ENCODE data around the gene TLR8.
"Not testable (repeated sequence)": the region's sequence is repeated elsewhere in the genome, so short reads cannot be mapped to it uniquely, and the experiment has no call there.

The TLR8 gene

DNA sequence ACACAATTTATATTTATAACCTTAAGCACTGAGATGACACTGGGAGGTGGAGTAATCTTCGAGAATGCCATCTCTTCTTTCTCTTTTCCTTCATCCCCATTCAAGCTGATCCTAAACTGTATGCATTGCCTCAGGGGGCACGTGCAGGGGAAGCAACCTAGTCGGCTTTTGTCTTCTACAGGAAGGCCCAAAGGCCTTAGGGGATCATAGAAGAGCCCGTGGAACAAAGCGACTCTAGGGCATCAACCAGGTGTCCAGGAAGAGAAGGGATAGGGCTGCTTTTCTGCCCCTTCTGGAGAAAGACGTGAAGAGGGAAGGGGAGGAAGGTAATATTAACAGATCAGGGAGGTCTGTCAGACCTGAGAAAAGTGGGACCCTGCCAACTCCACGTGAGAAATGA, 6.9 kb upstream of the TLR8 start:
- DNase-seq = no peak

- no peak for DNase-seq
These were observed 4.9 kb upstream of the TLR8 start for GRCh38 chrX:12901486-12901885.

DNA sequence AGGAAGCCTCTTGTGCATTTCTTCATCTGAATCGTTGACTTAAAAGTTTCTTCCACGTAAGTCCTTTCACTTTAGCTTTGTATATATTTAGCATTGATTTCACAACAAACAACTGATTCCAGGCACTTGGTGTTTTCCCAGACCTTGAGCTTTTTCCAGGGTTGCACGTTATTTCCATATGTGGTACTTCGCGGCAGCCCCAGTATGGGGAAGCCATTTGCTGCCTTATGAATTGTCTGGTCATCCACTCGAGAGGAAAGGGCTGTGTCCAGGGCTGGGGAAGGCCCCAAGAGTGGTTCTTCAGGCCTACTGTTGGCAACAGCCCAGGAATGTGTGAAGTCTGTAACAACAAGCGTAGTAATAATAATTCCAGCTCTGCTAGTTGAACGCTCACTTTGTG, 2.8 kb upstream of the TLR8 start:
- DNase-seq = no peak

DNA sequence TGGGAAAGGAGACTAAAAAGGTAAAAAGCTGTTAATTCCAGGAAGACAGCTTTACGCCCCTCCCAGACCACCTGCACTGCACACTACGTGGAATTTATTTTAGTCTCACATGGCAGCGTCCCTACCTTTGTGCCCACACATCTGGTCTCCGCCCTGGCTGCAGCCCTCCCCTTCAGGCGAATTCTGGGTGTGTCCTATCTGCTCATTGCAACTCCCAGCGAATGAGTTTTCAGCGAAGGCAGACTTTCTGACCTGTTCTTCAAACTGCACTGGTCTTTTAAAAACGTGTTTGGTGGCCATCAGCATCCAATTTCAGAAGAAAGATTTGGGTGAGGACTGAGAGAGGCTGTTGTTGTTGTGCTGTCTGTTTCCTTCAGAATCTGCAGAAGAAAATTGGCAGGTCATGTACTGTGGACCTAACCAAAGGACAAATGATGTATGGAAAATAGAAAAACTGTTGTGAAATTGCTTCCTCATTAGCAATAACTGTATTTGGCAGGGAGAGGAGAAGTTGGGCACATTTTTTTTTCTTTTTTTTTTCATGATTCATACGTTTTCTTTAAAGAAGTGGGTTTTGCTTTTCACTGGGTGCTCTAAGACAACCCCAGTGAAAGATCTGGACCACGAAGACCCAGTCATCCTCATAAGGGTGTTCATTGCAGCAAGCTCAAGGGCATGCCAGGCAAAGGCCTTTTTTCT, 4.2 kb downstream of the TLR8 start:
- DNase-seq = no peak

- DNase-seq = no peak
These were observed 4.7 kb downstream of the TLR8 start for GRCh38 chrX:12911122-12911470.

DNA sequence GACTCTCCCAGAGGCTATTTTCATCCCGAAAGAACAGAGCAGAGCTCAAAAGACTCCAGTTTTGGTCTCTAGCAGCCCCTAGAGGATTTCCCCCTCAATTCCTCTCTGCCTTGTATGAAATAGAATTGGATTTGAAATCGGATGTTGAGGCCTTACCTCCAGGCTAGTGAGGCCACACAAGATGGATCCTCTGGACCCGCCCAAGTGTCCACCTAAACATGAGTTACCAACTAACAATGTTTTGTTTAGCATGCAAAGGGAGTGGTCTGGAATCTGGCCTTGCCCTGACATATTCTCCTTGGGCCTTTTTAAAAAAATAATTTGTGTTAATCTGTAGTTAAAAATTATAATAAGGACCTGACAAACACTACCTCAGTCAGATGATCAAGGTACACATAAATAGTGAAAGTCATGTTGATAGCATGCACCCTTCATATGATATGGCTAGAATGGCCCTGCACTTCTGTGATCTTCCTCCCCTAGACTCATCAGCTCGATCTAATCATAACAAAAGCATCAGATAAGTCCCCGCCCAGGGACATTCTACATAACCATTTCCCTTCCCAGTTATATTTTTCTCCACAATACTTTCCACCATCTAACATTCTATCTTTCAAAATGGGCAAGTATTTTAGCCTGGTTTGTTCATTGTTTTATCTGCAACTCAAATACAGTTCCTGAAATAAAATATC, 6.5 kb downstream of the TLR8 start:
- no peak for DNase-seq

GRCh38 chrX:12917753-12918152, 11.3 kb downstream of the TLR8 start:
- no peak for DNase-seq

GRCh38 chrX:12919051-12919450, 12.6 kb downstream of the TLR8 start:
- no peak for DNase-seq

DNA sequence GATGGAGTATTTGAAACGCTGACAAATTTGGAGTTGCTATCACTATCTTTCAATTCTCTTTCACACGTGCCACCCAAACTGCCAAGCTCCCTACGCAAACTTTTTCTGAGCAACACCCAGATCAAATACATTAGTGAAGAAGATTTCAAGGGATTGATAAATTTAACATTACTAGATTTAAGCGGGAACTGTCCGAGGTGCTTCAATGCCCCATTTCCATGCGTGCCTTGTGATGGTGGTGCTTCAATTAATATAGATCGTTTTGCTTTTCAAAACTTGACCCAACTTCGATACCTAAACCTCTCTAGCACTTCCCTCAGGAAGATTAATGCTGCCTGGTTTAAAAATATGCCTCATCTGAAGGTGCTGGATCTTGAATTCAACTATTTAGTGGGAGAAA, 13.2 kb downstream of the TLR8 start:
- no peak for DNase-seq

DNA sequence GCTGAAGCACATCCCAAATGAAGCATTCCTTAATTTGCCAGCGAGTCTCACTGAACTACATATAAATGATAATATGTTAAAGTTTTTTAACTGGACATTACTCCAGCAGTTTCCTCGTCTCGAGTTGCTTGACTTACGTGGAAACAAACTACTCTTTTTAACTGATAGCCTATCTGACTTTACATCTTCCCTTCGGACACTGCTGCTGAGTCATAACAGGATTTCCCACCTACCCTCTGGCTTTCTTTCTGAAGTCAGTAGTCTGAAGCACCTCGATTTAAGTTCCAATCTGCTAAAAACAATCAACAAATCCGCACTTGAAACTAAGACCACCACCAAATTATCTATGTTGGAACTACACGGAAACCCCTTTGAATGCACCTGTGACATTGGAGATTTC, 14.6 kb downstream of the TLR8 start:
- DNase-seq = no peak

DNA sequence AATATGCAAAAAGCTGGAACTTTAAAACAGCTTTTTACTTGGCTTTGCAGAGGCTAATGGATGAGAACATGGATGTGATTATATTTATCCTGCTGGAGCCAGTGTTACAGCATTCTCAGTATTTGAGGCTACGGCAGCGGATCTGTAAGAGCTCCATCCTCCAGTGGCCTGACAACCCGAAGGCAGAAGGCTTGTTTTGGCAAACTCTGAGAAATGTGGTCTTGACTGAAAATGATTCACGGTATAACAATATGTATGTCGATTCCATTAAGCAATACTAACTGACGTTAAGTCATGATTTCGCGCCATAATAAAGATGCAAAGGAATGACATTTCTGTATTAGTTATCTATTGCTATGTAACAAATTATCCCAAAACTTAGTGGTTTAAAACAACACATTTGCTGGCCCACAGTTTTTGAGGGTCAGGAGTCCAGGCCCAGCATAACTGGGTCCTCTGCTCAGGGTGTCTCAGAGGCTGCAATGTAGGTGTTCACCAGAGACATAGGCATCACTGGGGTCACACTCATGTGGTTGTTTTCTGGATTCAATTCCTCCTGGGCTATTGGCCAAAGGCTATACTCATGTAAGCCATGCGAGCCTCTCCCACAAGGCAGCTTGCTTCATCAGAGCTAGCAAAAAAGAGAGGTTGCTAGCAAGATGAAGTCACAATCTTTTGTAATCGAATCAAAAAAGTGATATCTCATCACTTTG, 15.6 kb downstream of the TLR8 start:
- DNase-seq = no peak

DNA sequence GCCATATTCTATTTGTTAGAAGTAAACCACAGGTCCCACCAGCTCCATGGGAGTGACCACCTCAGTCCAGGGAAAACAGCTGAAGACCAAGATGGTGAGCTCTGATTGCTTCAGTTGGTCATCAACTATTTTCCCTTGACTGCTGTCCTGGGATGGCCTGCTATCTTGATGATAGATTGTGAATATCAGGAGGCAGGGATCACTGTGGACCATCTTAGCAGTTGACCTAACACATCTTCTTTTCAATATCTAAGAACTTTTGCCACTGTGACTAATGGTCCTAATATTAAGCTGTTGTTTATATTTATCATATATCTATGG, 16.1 kb downstream of the TLR8 start:
- no peak for DNase-seq

DNA sequence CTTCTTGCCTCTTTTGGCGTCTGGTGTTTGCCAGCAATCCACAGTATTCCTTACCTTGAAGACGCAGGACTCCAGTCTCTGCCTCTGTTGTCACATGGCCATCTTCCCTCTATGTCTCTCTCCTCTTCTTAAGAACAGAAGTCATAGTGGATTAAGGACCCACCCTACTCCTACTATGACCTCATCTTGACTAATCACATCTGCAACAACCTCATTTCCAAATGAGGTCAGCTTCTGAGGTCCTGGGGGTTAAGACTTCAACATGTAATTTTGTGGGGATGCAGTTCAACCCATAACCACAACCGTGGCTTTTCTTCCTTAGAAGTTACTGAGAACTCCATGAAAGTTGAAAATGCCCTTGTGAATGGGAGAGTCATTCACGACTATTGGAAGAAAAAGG, 23.3 kb downstream of the TLR8 start:
- DNase-seq = no peak

DNA sequence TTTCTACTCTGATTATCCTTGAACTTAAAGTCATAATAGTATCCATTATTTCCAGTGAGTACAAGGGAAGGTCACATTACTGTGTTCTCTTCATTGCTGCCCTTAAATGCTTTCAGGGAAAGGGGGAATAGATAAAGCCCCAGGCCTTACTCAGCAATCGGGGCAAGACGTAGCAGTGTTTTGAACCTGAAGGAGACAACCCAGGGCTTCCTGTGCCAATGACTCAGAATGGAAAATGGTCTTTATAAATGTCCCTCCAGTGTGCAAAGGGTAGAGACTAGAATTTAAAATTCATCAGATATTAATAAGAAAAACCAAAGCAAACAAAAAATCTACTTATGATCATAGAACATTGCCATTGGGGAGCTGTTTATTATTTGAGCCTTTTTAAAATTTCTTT, 23.7 kb downstream of the TLR8 start:
- DNase-seq = no peak

DNA sequence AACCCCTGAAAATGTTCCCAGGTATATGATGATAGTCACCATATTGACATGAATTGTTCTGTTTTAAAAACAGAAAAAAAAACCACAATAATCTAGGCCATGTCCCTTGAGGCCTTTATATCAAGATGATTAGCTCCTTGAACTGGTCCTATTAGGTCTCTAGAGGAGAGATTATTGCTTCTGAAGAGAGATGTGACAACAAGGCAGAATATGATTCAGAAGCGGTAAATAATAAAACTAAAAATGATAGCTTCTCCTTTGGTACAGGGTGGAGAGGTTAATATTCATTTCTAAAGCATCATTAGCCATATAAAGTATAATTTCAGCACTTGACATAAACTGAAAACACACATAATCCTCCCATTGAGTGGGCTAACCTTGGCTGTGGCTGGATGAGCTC, 25.8 kb downstream of the TLR8 start:
- no peak for DNase-seq

GRCh38 chrX:12934850-12935249, 28.4 kb downstream of the TLR8 start:
- no peak for DNase-seq

GRCh38 chrX:12936947-12937346, 30.5 kb downstream of the TLR8 start:
- no peak for DNase-seq

- DNase-seq = not testable (repeated sequence)
These were observed 34.1 kb downstream of the TLR8 start for GRCh38 chrX:12940471-12940870.

DNA sequence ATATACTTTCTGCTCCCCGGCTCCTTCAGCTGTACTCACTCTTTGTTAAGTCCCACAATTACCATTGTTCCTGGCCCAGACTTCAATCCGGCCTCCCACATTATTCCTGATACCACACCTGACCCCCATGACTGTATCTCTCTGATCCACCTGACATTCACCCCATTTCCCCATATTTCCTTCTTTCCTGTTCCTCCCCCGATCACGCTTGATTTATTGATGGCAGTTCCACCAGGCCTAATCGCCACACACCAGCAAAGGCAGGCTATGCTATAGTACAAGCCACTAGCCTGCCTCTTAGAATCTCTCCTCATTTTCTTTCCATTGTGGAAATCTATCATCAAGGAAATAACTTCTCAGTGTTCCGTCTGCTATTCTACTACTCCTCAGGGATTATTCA, 37.2 kb downstream of the TLR8 start:
- not testable (repeated sequence) for DNase-seq

DNA sequence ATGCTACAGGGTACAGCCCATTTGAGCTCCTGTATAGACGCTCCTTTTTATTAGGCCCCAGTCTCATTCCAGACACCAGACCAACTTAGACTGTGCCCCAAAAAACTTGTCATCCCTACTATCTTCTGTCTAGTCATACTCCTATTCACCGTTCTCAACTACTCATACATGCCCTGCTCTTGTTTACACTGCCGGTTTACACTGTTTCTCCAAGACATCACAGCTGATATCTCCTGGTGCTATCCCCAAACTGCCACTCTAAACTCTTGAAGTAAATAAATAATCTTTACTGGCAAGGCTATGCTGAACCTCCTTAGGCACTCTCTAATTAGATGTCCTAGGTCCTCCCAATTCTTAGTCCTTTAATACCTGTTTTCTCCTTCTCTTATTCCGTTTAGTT, 38.0 kb downstream of the TLR8 start:
- not testable (repeated sequence) for DNase-seq

DNA sequence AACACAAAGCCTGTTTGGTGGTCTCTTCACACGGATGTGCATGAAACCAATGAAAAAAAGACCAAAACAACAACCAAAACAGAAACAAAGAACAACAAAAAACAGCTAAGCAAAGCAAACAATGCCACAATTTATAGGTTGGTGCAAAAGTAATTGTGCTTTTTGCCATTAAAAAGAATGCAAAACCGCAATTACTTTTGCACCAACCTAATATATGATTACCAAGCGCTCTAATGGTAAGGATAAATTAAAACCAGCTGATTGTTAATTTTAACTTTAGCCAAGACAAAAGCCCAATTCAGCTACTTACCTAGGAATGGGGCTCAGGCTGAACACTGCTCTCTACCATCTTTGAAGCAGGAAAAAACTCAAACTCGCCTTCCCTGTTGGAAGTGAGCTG, 39.1 kb downstream of the TLR8 start:
- no peak for DNase-seq

DNA sequence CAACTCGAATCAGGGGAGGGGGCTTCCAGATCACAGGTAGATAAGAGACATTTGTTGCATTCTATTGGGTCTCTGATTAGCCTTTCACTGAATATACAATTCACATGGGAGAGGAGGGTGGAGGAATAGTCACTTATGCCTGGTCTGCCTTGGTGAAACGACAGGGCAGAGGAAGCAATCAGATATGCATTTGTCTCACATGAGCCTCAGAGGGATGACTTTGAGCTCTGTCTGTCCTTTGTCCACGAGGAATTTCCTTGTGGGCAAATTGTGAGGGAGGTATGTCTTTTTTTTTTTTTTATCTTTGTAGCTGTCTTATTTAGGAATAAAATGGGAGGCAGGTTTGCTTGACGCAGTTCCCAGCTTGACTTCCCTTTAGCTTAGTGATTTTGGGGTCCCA, 40.0 kb downstream of the TLR8 start:
- no peak for DNase-seq

- DNase-seq = peak; percentile 51
These were observed 40.6 kb downstream of the TLR8 start for GRCh38 chrX:12946838-12947544.

Data from NCI-H226 (cell line).